Mesenchymal stem cell (in vitro differentiated cells and primary cell): Measurements from ENCODE around the gene STK11IP.

Source experiments
- DNase-seq: peaks from one replicate; pipeline ENCODE4 v3.0.0-alpha.2; 2013
- H2AFZ ChIP-seq: one replicate; pipeline ENCODE4 v1.6.1; 2013; ENCODE audit warnings: low read depth, mild to moderate bottlenecking, control low read depth, inconsistent platforms, low read length, moderate library complexity
- H2AK5ac ChIP-seq: 2 replicates; pipeline ENCODE4 v1.6.1; 2013; ENCODE audit warnings: low read length, moderate library complexity, mild to moderate bottlenecking, inconsistent platforms; ENCODE audit not compliant: severe bottlenecking
- H2BK120ac ChIP-seq: one replicate; pipeline ENCODE4 v1.6.1; 2013; ENCODE audit warnings: low read depth, mild to moderate bottlenecking, inconsistent platforms, low read length, moderate library complexity
- H2BK12ac ChIP-seq, 2 experiments: one replicate each; pipeline ENCODE4 v1.6.1; 2013; ENCODE audit warnings: inconsistent platforms in 2 of 2, low read length in 2 of 2, mild to moderate bottlenecking in 2 of 2, moderate library complexity in 2 of 2, control low read depth in 1 of 2
- H2BK15ac ChIP-seq: one replicate; pipeline ENCODE4 v1.6.1; 2013; ENCODE audit warnings: mild to moderate bottlenecking, low read depth, inconsistent platforms; ENCODE audit not compliant: poor library complexity, severe bottlenecking
- H2BK5ac ChIP-seq: 2 replicates; pipeline ENCODE4 v1.6.1; 2013; ENCODE audit warnings: low read depth, mild to moderate bottlenecking, low read length, control low read depth, inconsistent platforms; ENCODE audit not compliant: poor library complexity, severe bottlenecking
- H3K14ac ChIP-seq, 2 experiments: one replicate each; pipeline ENCODE4 v1.6.1; 2013; ENCODE audit warnings: inconsistent platforms in 2 of 2, low read length in 2 of 2, control low read depth in 1 of 2, mild to moderate bottlenecking in 1 of 2, moderate library complexity in 1 of 2
- H3K18ac ChIP-seq, 2 experiments: one replicate each; pipeline ENCODE4 v1.6.1; 2013; ENCODE audit warnings: inconsistent platforms in 2 of 2, low read length in 2 of 2, control low read depth in 1 of 2, low read depth in 1 of 2, mild to moderate bottlenecking in 1 of 2
- H3K23ac ChIP-seq, 2 experiments: one replicate each; pipeline ENCODE4 v1.6.1; 2013; ENCODE audit warnings: inconsistent platforms in 2 of 2, low read length in 2 of 2, mild to moderate bottlenecking in 2 of 2, moderate library complexity in 2 of 2, control low read depth in 1 of 2
- H3K27ac ChIP-seq: 2 replicates; pipeline ENCODE4 v1.5.1; 2013; ENCODE audit warnings: mild to moderate bottlenecking, moderate library complexity, low read length, control low read depth, inconsistent platforms; ENCODE audit not compliant: poor library complexity, severe bottlenecking
- H3K27me3 ChIP-seq, 2 experiments: 2 replicates each; pipeline versions ENCODE4 v1.6.1 to v1.7.0; 2013; ENCODE audit warnings: low read length in 2 of 2, mild to moderate bottlenecking in 2 of 2, moderate library complexity in 2 of 2, control low read depth in 1 of 2, inconsistent platforms in 1 of 2; ENCODE audit not compliant: control insufficient read depth in 1 of 2, insufficient read depth in 1 of 2
- H3K36me3 ChIP-seq, 2 experiments: 2 replicates each; pipeline versions ENCODE4 v1.6.1 to v1.7.0; 2013; ENCODE audit warnings: low read length in 2 of 2, control low read depth in 1 of 2, inconsistent platforms in 1 of 2, low read depth in 1 of 2, mild to moderate bottlenecking in 1 of 2; ENCODE audit not compliant: insufficient read depth in 2 of 2, control insufficient read depth in 1 of 2
- H3K4ac ChIP-seq, 2 experiments: one replicate each; pipeline ENCODE4 v1.6.1; 2013; ENCODE audit warnings: inconsistent platforms in 2 of 2, low read length in 2 of 2, mild to moderate bottlenecking in 2 of 2, moderate library complexity in 2 of 2, control low read depth in 1 of 2, low read depth in 1 of 2
- H3K4me1 ChIP-seq: 2 replicates; pipeline ENCODE4 v1.6.1; 2013; ENCODE audit warnings: low read depth, low read length, control low read depth; ENCODE audit not compliant: control insufficient read depth, insufficient read depth
- H3K4me2 ChIP-seq: 2 replicates; pipeline ENCODE4 v1.6.1; 2013; ENCODE audit warnings: low read length, mild to moderate bottlenecking, inconsistent platforms; ENCODE audit not compliant: poor library complexity, severe bottlenecking
- H3K4me3 ChIP-seq, 2 experiments: 2 replicates each; pipeline versions ENCODE4 v1.5.1 to v1.7.0; 2013; ENCODE audit warnings: low read length in 2 of 2, mild to moderate bottlenecking in 2 of 2, control low read depth in 1 of 2, low read depth in 1 of 2; ENCODE audit not compliant: insufficient read depth in 1 of 2
- H3K79me1 ChIP-seq: replicated peaks from 2 replicates; pipeline ENCODE4 v1.6.1; 2013; ENCODE audit warnings: mild to moderate bottlenecking, control low read depth, low read length, inconsistent platforms; ENCODE audit not compliant: poor library complexity, severe bottlenecking
- H3K9ac ChIP-seq: 2 replicates; pipeline ENCODE4 v1.7.0; 2013; ENCODE audit warnings: mild to moderate bottlenecking, low read length, moderate library complexity
- H3K9me3 ChIP-seq: 2 replicates; pipeline ENCODE4 v1.7.0; 2013; ENCODE audit warnings: mild to moderate bottlenecking, low read length; ENCODE audit not compliant: control insufficient read depth
- H4K8ac ChIP-seq: one replicate; pipeline ENCODE4 v1.6.1; 2013; ENCODE audit warnings: inconsistent platforms, mild to moderate bottlenecking, low read length, moderate library complexity
- H4K91ac ChIP-seq: one replicate; pipeline ENCODE4 v1.6.1; 2013; ENCODE audit warnings: mild to moderate bottlenecking, low read length, inconsistent platforms
- WGBS: methylation state at CpG from one replicate; pipeline ENCODE4 v1.1.7; 2013; ENCODE audit warnings: mixed read lengths; 5-methylcytosine and 5-hydroxymethylcytosine counted together

Gene STK11IP

DNA sequence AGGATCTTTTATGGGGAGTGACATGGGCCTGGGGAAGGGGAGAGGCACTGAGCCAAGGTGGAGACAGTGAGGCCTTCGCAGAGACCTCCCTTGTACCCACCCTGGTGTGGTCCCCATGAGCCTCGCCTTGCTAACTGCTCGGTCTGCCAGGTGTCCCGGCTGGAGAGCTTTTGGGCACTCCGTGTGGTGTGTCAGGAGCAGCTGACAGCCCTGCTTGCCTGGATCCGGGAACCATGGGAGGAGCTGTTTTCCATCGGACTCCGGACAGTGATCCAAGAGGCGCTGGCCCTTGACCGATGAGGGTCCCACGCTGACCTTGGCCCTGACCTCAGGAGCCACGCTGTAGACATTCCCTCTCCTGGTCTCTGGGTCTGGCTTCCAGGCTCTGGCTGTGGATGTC is 18.2 kb downstream of the STK11IP start:
- no peak overlapping the region for H4K91ac ChIP-seq
- no peak overlapping the region for H2AFZ ChIP-seq
- no peak overlapping the region for H4K8ac ChIP-seq
- H2BK15ac ChIP-seq: no peak overlapping the region
- H3K18ac ChIP-seq: no peak overlapping the region
- H3K23ac ChIP-seq: no peak overlapping the region
- H3K9ac ChIP-seq: no peak overlapping the region
- no peak overlapping the region for H2BK120ac ChIP-seq
- no peak overlapping the region for H3K4me2 ChIP-seq
- no peaks in the 10 kb centered on the region for H3K27me3 ChIP-seq
- no peaks in the 10 kb centered on the region for H3K9me3 ChIP-seq
- no peaks in the 10 kb centered on the region for H3K79me1 ChIP-seq
- no peak overlapping the region for H2BK12ac ChIP-seq
- H3K14ac ChIP-seq: no peak overlapping the region
- H3K36me3 ChIP-seq: peaks cover 44 to 57% of the 10 kb centered on the region in 2 experiments
- H3K4me1 ChIP-seq: no peaks in the 10 kb centered on the region
- no peak overlapping the region for H3K4ac ChIP-seq
- 98% methylated on average over 11 of the region's 12 CpGs for WGBS
- H2AK5ac ChIP-seq: no peak overlapping the region
- no peak overlapping the region for H3K4me3 ChIP-seq
- H3K27ac ChIP-seq: no peak overlapping the region
- no peak for DNase-seq
- no peak overlapping the region for H2BK5ac ChIP-seq

DNA sequence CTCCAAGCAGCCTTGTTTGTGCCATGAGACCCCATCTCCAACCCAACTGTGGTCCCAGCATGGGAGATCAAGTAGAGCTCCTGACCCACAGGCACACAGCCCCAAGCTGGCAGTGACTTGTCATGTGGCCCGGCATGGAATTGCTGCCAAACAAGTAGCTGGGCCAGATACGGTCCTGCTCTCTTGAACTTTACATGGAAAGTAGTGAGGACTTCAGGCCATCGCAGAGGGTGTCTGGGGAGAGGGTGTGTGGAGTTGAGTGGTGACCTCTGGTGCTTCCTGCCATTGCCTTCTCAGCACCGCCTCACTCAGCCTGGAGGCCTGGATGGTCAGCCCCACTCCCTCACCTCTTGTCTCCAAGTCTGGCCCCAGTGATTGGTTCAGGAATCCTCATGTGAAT is 18.9 kb downstream of the STK11IP start:
- no peak overlapping the region for H2AK5ac ChIP-seq
- no peak overlapping the region for H3K4me3 ChIP-seq
- DNase-seq: no peak
- H3K14ac ChIP-seq: no peak overlapping the region
- no peak overlapping the region for H3K9ac ChIP-seq
- no peak overlapping the region for H2BK5ac ChIP-seq
- H3K36me3 ChIP-seq: peaks cover 39 to 51% of the 10 kb centered on the region in 2 experiments
- no peak overlapping the region for H3K18ac ChIP-seq
- H4K91ac ChIP-seq: no peak overlapping the region
- no peak overlapping the region for H3K4ac ChIP-seq
- H3K27ac ChIP-seq: no peak overlapping the region
- no peak overlapping the region for H4K8ac ChIP-seq
- no peak overlapping the region for H2BK12ac ChIP-seq
- no peak overlapping the region for H3K23ac ChIP-seq
- no peak overlapping the region for H2AFZ ChIP-seq
- H2BK15ac ChIP-seq: no peak overlapping the region
- no peak overlapping the region for H3K4me2 ChIP-seq
- no peaks in the 10 kb centered on the region for H3K9me3 ChIP-seq
- WGBS: 98% methylated on average over 4 of the region's 4 CpGs
- H2BK120ac ChIP-seq: no peak overlapping the region
- H3K27me3 ChIP-seq: no peaks in the 10 kb centered on the region
- H3K79me1 ChIP-seq: no peaks in the 10 kb centered on the region
- no peaks in the 10 kb centered on the region for H3K4me1 ChIP-seq

- Histone ChIP-seq H4K8ac (no peak overlapping the region), H3K14ac (no peak overlapping the region), H3K23ac (no peak overlapping the region), H2AFZ (no peak overlapping the region), H4K91ac (no peak overlapping the region), H3K4me2 (no peak overlapping the region), H2BK5ac (no peak overlapping the region), H3K27ac (no peak overlapping the region), H3K27me3 (peaks cover 9 to 11% of the 10 kb centered on the region in 2 experiments), H2AK5ac (no peak overlapping the region), H3K79me1 (no peaks in the 10 kb centered on the region), H2BK120ac (no peak overlapping the region), H2BK12ac (no peak overlapping the region), H3K36me3 (peaks cover 30 to 32% of the 10 kb centered on the region in 2 experiments), H3K9ac (no peak overlapping the region), H3K4ac (no peak overlapping the region), H3K4me3 (no peak overlapping the region), H3K4me1 (no peaks in the 10 kb centered on the region), H2BK15ac (no peak overlapping the region), H3K18ac (no peak overlapping the region), H3K9me3 (no peaks in the 10 kb centered on the region)
- 96% methylated on average over 3 of the region's 3 CpGs for WGBS
- DNase-seq: no peak
These were observed 21.1 kb downstream of the STK11IP start for GRCh38 chr2:219618733-219619122.

- Histone ChIP-seq H3K23ac (no peak overlapping the region), H3K18ac (no peak overlapping the region), H4K8ac (no peak overlapping the region), H4K91ac (no peak overlapping the region), H2BK120ac (no peak overlapping the region), H2AFZ (no peak overlapping the region), H3K27me3 (peaks cover 11 to 14% of the 10 kb centered on the region in 2 experiments), H2BK15ac (no peak overlapping the region), H3K4ac (no peak overlapping the region), H3K36me3 (peaks cover 25 to 27% of the 10 kb centered on the region in 2 experiments), H3K9me3 (no peaks in the 10 kb centered on the region), H3K79me1 (no peaks in the 10 kb centered on the region), H3K4me1 (no peaks in the 10 kb centered on the region), H2BK5ac (no peak overlapping the region), H3K4me3 (no peak overlapping the region), H3K9ac (no peak overlapping the region), H3K14ac (no peak overlapping the region), H3K27ac (no peak overlapping the region), H2BK12ac (no peak overlapping the region), H3K4me2 (no peak overlapping the region), H2AK5ac (no peak overlapping the region)
- WGBS: 23% methylated on average over 1 of the region's 4 CpGs
- DNase-seq: no peak
These were observed 21.6 kb downstream of the STK11IP start for GRCh38 chr2:219619235-219619634.
